Measurements from ENCODE around the gene CEP83.

Gene CEP83

DNA sequence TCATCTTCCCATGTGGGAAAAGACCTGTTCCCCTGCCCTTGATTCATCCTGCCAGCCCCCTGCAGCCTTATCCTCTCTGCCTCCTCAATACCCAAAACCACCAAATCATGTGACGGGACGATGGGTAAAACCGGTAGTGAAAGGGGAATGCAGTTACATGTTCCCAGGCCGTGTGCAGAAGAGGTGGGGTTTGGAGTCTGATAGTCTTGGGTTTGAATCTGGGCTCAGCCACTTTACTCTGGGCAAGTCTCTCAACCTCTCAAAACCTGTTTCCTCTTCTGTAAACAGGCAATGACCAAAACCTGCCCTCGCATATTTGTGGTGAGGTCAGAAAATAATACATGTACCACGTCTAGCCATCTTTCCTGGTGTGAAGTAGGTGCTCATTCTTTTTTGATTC lies 188.3 kb downstream of the CEP83 start:
- DNase-seq (ENCODE audit: low read depth in 3 of 3, low spot score in 1 of 3) = no peak

DNA sequence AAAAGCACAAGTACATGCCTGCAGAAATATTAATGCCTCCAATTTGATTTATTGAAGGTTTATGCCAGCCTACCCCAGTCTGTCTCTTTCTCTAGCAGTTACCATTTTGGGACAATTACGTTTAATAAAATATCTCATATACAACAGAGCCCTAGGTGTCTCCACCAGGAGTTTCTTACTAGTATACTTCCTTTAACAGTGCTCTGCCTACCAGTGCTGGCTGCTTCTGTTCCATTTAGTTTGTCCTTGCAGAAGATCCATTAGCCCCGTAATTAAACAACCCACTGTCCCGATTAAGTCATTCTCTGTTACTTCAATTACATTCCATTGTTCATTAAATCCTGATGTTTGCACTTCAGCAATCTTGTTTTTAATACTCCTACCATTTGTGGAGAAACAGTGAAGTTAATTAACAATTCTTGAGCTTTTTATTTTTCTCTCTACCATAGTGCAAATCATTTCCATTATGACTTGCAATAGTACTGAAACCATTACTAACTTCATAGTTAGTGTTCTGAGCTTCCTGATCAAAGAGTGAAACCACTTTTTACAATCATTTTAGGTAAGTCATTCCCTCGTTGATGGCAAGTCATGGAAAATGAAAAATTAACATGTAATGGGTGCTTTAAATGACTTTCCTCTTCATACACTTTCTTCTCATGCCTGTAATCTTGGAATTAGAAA lies 190.2 kb downstream of the CEP83 start:
- DNase-seq (ENCODE audit: low read depth in 3 of 3, low spot score in 1 of 3) = no peak

DNA sequence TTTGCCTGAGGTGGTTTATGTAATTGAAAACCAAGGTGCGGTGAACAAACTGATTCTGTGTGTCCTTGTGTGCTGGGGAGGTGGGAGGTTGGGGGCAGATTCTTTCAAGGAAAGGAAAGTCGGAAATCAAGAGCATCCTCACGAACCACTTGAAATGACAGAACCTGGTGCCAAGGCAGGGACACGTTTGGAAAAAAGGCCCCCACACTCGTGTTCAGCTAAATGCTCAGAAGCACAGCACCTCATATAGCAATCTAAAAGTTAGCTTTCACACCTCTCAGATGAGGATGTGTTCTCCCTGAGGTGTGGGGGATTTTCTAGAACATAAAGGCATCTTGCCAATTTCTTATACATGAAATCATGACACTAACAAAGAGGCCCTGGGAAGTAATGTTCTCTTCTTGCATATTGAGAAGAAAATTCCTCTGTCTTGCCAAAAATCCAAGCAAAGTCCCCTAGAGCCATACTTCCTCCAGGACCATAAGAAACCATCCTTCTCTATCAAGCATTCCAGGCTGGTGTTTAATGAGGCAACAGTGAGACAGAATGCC lies 191.7 kb downstream of the CEP83 start:
- DNase-seq (ENCODE audit: low read depth in 3 of 3, low spot score in 1 of 3) = no peak

DNA sequence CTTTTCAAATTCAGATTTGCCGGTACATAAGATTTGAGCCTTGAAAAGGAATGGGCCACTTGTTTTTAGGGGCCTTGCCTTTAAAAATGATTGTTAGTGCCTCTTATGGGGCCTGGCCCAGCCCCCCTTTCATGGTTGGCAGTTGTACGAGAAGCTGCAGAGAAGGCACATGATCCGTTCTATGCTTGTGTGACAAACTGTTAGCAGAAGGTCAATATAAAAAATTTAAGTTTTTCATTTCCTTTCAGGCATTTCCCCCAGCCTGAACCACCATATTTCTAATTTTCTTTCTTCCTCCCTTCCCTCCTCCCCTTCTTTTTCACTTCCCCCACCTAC lies 192.2 kb downstream of the CEP83 start:
- DNase-seq (ENCODE audit: low read depth in 3 of 3, low spot score in 1 of 3) = no peak

DNA sequence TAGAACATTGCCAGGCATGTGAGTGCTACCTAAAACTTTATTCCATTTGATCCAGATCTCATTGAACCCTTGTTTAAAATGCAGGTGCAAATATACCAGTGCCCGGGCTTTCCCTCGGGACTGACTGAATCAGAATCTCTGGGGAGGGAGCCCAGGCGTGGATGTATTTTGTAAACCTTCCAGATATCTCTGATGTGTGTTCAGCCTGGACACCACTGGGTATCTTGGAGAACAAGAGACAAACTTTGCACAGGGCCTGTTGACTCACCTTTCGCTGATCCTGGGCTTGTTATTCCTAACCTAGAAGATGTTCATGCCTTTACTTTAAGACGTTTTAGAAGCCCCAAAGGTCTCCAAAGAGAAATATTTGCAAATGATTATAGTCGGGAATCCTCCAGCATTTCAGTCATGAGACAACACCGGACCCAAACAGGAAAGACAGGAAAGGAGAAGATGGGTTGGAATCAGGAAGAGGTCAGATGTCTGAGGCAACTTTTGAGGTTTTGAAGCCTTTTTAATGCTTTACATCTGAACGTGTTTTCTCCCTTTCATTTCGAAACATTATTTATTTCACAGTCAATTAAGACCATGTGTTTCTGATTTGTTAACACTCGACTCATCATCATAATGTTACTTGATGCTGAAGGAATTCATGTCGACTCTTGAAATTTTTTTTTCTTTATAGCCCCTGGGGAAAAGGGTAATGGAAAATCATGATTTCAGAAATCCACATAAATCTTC lies 192.7 kb downstream of the CEP83 start:
- DNase-seq (ENCODE audit: low read depth in 3 of 3, low spot score in 1 of 3) = no peak

DNA sequence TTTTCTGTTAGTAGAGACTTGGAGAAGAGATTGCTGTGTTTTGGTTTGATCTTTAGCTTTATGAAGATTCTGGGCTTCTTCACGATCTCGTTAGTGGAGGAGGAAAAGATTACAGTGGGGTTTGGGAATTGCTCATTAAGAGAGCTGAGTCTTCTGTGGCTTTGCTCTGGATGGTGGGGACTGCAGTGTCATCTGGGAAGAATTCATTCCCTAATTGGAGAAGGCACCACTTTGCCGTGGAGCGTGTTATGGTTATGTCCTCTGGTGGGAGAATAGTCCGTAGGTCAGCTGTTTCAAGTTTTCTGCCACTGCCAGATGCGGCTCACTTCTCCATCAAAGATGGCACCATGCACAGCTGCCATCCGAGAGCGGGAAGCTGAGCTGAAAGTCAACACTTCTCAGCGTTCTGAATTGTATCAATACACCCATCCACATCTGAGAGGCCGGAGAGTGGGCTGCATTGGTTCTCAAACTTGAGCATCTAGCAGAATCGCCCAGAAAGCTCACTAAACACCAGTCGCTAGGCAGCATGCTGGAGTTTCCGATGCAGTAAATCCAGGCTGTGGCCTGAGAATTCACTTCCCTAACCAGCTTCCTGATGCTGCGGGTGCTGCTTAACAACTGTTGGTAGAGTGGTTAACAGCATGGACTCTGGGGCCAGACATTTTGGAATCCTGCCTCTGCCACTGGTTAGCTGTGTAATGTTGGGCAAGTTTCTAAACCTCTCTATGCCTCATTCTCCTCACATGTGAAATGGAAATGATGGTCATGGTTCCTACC lies 193.5 kb downstream of the CEP83 start:
- DNase-seq (ENCODE audit: low read depth in 3 of 3, low spot score in 1 of 3) = no peak

DNA sequence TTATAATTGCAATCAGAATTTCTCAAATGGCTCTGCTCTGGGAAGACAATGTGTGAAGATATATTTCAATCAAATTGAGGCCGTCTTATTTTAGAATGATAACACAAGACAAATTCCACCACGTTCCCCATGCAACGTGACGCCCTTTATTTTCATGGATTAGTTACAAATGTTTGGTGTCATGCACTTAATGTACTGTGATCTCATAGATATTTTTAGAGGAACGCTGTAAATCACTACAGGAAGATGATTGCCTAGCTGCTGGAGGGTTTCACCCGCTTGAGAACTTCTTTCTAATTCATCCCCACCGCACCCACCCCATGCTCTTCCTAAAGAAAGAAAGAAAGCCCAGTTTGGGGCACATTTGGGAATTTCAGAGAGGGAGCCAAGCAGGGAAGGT lies 194.1 kb downstream of the CEP83 start:
- no peak for DNase-seq (ENCODE audit: low read depth in 3 of 3, low spot score in 1 of 3)

DNA sequence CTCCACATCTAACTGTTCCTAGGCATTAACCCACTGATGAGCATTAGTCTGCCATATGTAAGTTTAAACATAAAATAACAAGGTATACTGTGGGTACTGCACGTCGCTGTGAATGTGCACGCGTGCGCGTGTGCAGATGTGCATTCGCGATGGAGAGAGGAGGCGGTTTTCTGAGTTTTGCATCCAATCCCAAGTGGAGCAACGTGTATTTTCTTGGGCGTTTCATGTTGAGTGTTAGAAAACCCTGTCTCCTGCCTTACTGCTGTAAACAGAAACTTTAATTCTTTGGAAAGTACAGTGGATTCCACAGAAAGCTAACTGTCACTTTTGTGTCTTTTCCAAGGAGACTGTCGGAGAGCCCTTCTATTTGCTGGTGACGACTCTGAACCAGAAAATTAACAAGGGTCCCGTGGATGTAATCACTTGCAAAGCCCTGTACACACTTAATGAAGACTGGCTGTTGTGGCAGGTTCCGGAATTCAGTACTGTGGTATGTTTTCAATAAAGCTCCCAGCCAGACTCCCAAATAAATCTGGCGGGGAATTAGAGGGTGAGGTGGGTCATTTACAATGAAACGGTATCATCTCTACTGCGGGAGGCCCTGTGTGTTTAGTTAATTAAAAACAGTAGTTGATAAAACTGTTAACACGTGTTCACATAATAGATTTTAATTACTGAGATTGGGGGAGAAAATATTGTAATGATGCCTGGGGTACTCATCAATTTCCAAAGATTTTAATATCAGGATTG lies 194.8 kb downstream of the CEP83 start:
- DNase-seq (ENCODE audit: low read depth in 3 of 3, low spot score in 1 of 3) = no peak

DNA sequence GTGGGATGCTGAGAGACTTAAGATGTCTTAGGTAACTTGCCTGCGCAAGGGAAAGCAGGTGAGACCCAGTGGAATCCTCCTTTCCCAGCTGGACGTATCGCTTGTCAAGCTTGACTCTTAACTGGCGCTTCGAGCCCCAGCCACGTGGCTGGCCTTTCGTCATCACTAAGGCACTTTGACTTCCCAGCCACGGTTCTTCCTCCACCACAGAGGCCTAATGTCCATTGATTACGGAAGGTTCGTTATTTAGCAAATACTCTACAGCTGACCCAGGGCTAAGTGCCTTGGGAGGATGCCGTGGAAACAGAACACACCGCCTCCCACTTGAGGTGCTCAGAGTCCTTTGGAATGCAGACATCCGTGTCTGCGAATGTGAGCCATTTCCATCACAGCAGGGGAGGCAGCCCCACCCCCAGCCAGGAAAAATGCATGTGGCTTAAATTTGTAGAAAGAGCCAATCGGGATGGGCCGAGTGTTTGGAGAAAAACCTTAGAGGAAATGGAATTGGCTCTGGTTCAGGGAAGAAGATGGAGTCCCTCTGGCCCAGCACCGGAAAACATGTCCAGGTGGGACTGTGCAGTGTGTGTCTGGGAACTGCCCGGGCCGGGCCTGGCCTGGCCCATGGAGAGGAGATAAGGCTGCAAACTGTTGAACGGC lies 195.6 kb downstream of the CEP83 start:
- DNase-seq (ENCODE audit: low read depth in 3 of 3, low spot score in 1 of 3) = no peak

DNA sequence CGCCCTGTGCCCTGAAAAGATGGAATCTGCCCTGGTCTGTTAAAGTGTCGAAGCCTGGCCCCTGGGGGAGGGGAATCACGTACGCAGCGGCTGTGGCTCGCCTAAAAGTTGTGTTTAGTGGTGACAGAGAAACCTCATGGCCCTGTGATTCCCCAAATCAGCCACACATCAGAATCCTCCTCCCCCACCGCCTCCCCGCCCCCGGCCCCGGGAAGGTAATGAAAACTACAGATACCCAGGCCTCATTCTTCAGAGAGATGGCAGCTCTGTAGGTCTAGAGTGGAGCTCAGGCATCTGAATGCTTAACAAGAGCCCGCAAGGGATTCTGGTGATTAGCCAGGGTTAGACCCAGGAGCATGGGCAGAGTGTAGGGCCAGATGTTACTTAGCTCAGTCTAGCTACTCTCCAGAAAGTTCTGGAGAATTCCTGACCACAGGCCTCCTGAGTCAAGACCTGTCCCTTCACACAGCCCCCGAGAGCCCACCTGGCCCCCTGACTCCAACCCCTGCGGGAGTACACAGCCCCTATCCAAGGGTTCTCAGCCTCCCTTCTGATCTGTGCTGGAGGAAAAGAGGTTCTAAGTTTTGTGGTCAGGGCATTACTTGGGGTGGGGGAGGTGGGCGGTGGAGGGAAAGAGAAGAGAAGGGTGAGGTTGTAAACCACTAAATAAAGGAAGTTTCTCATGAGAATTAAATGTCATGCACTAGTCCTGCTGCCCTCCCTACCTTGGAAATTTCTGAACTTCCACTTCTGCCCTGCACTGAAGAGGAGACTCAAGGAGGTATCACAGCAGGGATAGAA lies 196.5 kb downstream of the CEP83 start:
- DNase-seq (ENCODE audit: low read depth in 3 of 3, low spot score in 1 of 3) = peak in 2 of 3 donors; percentile 18 to 52

DNA sequence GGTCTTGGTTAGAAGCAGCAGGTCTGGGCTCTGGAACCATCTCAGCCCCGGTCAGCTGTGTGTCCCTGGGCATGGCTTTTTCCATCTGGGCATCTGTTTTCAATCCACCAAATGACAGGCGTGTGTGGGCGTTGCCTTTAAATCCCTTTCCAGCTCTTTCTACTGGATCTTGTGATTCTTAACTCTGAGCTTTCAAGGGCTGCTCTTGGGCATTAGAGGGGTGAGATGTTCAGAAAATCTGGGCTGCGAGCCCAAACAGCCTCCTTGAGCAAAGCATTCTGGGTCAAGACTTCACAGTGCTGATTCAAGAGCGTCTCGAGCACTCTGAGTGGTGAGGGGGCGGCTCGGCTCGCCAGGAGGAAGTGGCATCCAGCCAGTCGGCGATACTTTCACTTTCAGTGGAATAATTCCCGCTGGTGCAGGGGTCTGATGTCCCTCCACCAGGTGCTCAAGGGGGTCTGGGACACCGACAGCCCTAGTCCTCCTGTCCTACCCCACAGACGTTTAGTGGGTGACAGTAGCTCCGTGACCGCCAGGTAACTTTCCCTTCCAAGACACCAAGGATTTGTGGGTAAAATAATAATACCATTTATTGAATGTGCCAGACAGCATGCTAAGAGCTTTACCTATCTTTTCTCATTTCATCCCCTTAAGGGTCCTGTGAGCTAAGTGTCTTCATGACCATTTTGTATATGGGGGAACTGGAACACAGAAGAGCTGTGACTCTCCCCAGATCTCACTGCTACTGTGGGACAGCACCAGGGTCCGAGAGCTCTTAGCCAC lies 197.2 kb downstream of the CEP83 start:
- DNase-seq (ENCODE audit: low read depth in 3 of 3, low spot score in 1 of 3) = peak; percentile 44 to 55 (median 52)

DNA sequence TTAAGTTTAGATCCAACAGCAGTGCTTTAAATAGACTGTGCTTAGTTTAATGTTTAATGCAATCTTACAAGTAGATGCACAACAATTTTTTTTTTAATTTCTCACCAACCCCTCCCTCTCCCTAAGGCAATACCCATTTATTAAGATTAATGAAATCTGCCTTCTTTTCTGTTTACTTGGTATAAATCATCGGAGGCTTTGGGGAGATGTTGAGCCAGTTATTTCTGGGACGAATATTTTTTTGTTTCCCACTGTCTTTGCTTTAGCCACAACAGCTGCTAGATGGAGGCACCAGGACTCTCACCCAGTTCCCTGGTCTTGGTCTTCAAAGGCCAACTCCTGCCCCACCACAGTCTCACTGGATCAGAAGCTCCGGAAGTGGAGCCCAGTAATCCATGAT lies 197.9 kb downstream of the CEP83 start:
- no peak for DNase-seq (ENCODE audit: low read depth in 3 of 3, low spot score in 1 of 3)

DNA sequence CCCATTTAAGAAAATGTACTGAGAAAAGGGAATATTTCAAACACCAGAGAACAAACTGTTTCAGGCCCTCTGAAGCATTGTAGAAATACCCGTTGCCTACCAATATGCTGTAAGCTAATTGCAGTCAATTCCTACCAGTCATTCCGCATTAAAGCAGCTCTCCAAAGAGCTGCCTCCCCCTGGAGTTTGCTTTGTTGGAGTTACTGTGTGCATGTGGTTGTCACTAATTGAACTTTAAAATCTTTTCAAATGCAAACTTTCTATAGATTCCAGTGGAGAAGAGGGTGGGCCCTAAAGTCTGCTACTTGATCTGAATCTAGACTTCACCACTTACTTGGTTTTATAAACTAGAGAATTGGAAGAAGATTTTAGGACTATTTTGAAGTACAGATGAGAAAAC lies 198.5 kb downstream of the CEP83 start:
- DNase-seq (ENCODE audit: low read depth in 3 of 3, low spot score in 1 of 3) = no peak

DNA sequence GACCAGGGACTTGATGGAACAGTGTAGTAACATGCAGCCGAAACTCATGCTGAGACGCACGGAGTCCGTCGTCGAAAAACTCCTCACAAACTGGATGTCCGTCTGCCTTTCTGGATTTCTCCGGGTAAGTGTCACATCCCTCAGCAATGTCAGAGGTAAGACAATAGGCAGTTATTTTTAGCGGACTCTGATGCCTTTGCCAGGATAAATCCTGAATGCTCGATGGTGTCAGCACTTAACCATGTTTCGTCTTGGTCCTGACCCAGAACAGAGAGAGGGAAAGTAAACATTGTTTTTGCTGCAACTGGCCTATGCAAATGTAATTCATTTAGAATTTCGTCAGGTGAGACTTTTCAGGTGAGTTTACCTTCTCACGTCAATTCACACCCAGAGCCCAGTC lies 198.9 kb downstream of the CEP83 start:
- no peak for DNase-seq (ENCODE audit: low read depth in 3 of 3, low spot score in 1 of 3)

DNA sequence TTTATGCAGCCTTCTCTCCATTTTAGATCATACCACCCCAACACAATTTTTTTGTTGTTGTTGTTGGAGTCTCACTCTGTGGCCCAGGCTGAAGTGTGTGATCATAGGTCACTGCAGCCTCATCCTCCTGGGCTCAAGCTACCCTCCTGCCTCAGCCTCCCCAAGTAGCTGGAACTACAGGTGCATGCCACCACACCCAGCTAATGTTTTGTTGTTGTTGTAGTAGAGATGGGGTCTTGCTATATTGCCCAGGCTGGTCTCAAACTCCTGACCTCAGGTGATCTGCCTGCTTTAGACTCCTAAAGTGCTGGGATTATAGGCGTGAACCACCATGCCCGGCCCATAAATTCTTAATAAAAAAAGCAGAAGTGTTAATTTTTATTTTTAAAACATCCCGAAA lies 199.7 kb downstream of the CEP83 start:
- DNase-seq (ENCODE audit: low read depth in 3 of 3, low spot score in 1 of 3) = no peak

DNA sequence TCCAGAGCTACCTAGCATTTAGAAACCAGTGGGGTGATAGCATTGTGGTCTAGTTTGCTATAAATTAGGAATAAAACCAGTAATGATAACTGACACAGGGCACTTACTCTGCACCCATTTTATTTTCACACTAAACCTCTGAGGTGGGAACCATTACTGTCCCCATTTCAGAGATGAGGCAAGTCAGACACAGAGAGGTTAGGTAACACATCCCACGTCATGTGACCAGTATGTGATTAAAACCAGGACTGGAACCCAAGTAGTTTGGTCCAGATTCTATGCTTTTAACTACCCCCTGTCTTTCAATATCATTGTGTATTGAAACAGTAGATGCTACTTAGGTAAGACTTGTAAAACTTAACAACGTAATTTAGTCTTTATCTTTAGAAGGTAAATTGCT lies 201.1 kb downstream of the CEP83 start:
- no peak for DNase-seq (ENCODE audit: low read depth in 3 of 3, low spot score in 1 of 3)

All from stimulated activated CD4-positive, alpha-beta T cell treated with anti-CD3 and anti-CD28 coated beads, TNF-alpha, amount 100 ng/mL, for 1 hour (primary cell).